H9 (cell line): ENCODE data around the gene SLC6A19. TPM values are rescaled to one million over a fixed set of nuclear protein-coding genes. Genes with fewer than 3 reads are reported as not detected.

Experiments used
- DNase-seq: peaks from one replicate; pipeline ENCODE4 v3.0.0-alpha.2; 2017
- H2AFZ ChIP-seq: one replicate; pipeline ENCODE4 v1.6.1; 2013; ENCODE audit warnings: mild to moderate bottlenecking, low read length, control low read depth, moderate library complexity
- H2AK5ac ChIP-seq: 2 replicates; pipeline ENCODE4 v1.6.1; 2013; ENCODE audit warnings: low read length, control low read depth, mixed read lengths; ENCODE audit not compliant: insufficient read length
- H2BK120ac ChIP-seq: one replicate; pipeline ENCODE4 v1.6.1; 2013; ENCODE audit warnings: low read depth, mild to moderate bottlenecking, low read length, control low read depth, inconsistent platforms; ENCODE audit not compliant: poor library complexity, severe bottlenecking
- H2BK12ac ChIP-seq: 2 replicates; pipeline ENCODE4 v1.6.1; 2013; ENCODE audit warnings: low read length, control low read depth, mixed read lengths, low read depth; ENCODE audit not compliant: insufficient read length
- H2BK15ac ChIP-seq: 2 replicates; pipeline ENCODE4 v1.6.1; 2013; ENCODE audit warnings: low read depth, low read length, control low read depth
- H2BK20ac ChIP-seq: one replicate; pipeline ENCODE4 v1.6.1; 2013; ENCODE audit warnings: low read depth, mild to moderate bottlenecking, low read length, control low read depth, inconsistent platforms; ENCODE audit not compliant: poor library complexity, severe bottlenecking
- H2BK5ac ChIP-seq: 2 replicates; pipeline ENCODE4 v1.6.1; 2013; ENCODE audit warnings: low read length, control low read depth, mixed read lengths; ENCODE audit not compliant: insufficient read length
- H3K14ac ChIP-seq: 2 replicates; pipeline ENCODE4 v1.6.1; 2013; ENCODE audit warnings: low read length, control low read depth; ENCODE audit not compliant: insufficient read depth
- H3K18ac ChIP-seq: 2 replicates; pipeline ENCODE4 v1.6.1; 2013; ENCODE audit warnings: low read depth, mild to moderate bottlenecking, mixed read lengths, low read length, control low read depth; ENCODE audit not compliant: insufficient read length
- H3K23ac ChIP-seq: 2 replicates; pipeline ENCODE4 v1.6.1; 2013; ENCODE audit warnings: low read length, control low read depth, mixed read lengths, low read depth; ENCODE audit not compliant: insufficient read length
- H3K23me2 ChIP-seq: 2 replicates; pipeline ENCODE4 v1.6.1; 2013; ENCODE audit warnings: low read depth, mild to moderate bottlenecking, mixed read lengths, low read length, control low read depth; ENCODE audit not compliant: insufficient read length, poor library complexity, severe bottlenecking
- H3K27ac ChIP-seq: 2 replicates; pipeline ENCODE4 v1.5.1; 2013; ENCODE audit warnings: low read length, control low read depth, mixed read lengths, low read depth; ENCODE audit not compliant: insufficient read length
- H3K27me3 ChIP-seq: 2 replicates; pipeline ENCODE4 v1.6.1; 2013; ENCODE audit warnings: low read length, control low read depth, inconsistent platforms; ENCODE audit not compliant: insufficient read depth
- H3K4ac ChIP-seq: 2 replicates; pipeline ENCODE4 v1.6.1; 2013; ENCODE audit warnings: low read depth, mild to moderate bottlenecking, control low read depth, inconsistent platforms, low read length, moderate library complexity
- H3K4me1 ChIP-seq: 2 replicates; pipeline ENCODE4 v1.6.1; 2013; ENCODE audit warnings: low read length, control low read depth, inconsistent platforms; ENCODE audit not compliant: insufficient read depth
- H3K4me2 ChIP-seq: 2 replicates; pipeline ENCODE4 v1.6.1; 2013; ENCODE audit warnings: low read length, control low read depth, mixed read lengths; ENCODE audit not compliant: insufficient read length, insufficient read depth
- H3K56ac ChIP-seq: 2 replicates; pipeline ENCODE4 v1.6.1; 2013; ENCODE audit warnings: low read depth, mild to moderate bottlenecking, mixed read lengths, low read length, control low read depth; ENCODE audit not compliant: insufficient read length
- H3K79me1 ChIP-seq: 2 replicates; pipeline ENCODE4 v1.6.1; 2013; ENCODE audit warnings: low read depth, mild to moderate bottlenecking, moderate library complexity, low read length, control low read depth, inconsistent platforms; ENCODE audit not compliant: insufficient read depth, poor library complexity, severe bottlenecking
- H3K79me2 ChIP-seq: 2 replicates; pipeline ENCODE4 v1.6.1; 2013; ENCODE audit warnings: low read length, control low read depth, inconsistent platforms; ENCODE audit not compliant: insufficient read depth
- H3K9ac ChIP-seq: 2 replicates; pipeline ENCODE4 v1.6.1; 2013; ENCODE audit warnings: low read length, control low read depth, mixed read lengths; ENCODE audit not compliant: insufficient read length; ENCODE audit errors: extremely low read depth
- H3K9me3 ChIP-seq: one replicate; pipeline ENCODE4 v1.6.1; 2013; ENCODE audit warnings: low read depth, low read length, inconsistent platforms; ENCODE audit not compliant: control insufficient read depth
- H3T11ph ChIP-seq: one replicate; pipeline ENCODE4 v1.6.1; 2013; ENCODE audit warnings: mild to moderate bottlenecking, low read length, control low read depth, inconsistent platforms
- H4K20me1 ChIP-seq: one replicate; pipeline ENCODE4 v1.6.1; 2013; ENCODE audit not compliant: control insufficient read depth, insufficient read length, insufficient read depth
- H4K5ac ChIP-seq: 2 replicates; pipeline ENCODE4 v1.6.1; 2013; ENCODE audit warnings: low read depth, mild to moderate bottlenecking, mixed read lengths, low read length, control low read depth; ENCODE audit not compliant: insufficient read length
- H4K8ac ChIP-seq: replicated peaks from 2 replicates; pipeline ENCODE4 v1.6.1; 2013; ENCODE audit warnings: low read length, control low read depth, mixed read lengths, low read depth; ENCODE audit not compliant: insufficient read length
- H4K91ac ChIP-seq: 2 replicates; pipeline ENCODE4 v1.6.1; 2013; ENCODE audit warnings: low read depth, mild to moderate bottlenecking, moderate library complexity, mixed read lengths, low read length, control low read depth; ENCODE audit not compliant: insufficient read length
- H3K27ac Mint-ChIP-seq, 3 experiments: 2 replicates in 2 of 3; 3 replicates in 1 of 3; pipeline ENCODE4 v1.8.0; 2020 to 2021; ENCODE audit warnings: mixed read lengths in 3 of 3, mild to moderate bottlenecking in 1 of 3, moderate library complexity in 1 of 3
- H3K27me3 Mint-ChIP-seq: 2 replicates; pipeline ENCODE4 v1.8.0; 2021; ENCODE audit warnings: low read depth, mild to moderate bottlenecking, moderate library complexity, mixed read lengths
- H3K36me3 Mint-ChIP-seq, 3 experiments: 2 replicates in 2 of 3; 3 replicates in 1 of 3; pipeline ENCODE4 v1.8.0; 2020 to 2021; ENCODE audit warnings: low read depth in 3 of 3, mixed read lengths in 3 of 3; ENCODE audit not compliant: insufficient read depth in 1 of 3
- H3K4me1 Mint-ChIP-seq, 2 experiments: 2 replicates each; pipeline ENCODE4 v1.8.0; 2020; ENCODE audit warnings: mixed read lengths in 2 of 2
- H3K4me3 Mint-ChIP-seq, 2 experiments: 2 replicates in 1 of 2; 3 replicates in 1 of 2; pipeline ENCODE4 v1.8.0; 2020 to 2021; ENCODE audit warnings: mild to moderate bottlenecking in 2 of 2, mixed read lengths in 2 of 2, moderate library complexity in 1 of 2
- H3K9me3 Mint-ChIP-seq, 2 experiments: 2 replicates in 1 of 2; 3 replicates in 1 of 2; pipeline ENCODE4 v1.8.0; 2020; ENCODE audit warnings: mild to moderate bottlenecking in 2 of 2, mixed read lengths in 2 of 2, moderate library complexity in 1 of 2
- CTCF ChIP-seq: fragments of 200-600 bp; sonication (generic); conservative IDR thresholded peaks from 3 replicates; pipeline ENCODE4 v1.8.0; 2021; ENCODE audit warnings: antibody characterized with exemption, mild to moderate bottlenecking
- WGBS: extraction: QIAGEN DNeasy Blood & Tissue Kit; methylation state at CpG from one replicate; pipeline ENCODE4 v1.1.7; 2013; ENCODE audit warnings: missing lambda C conversion rate, low lambda C conversion rate, mixed read lengths; ENCODE audit not compliant: insufficient read length; ENCODE audit errors: extremely low coverage; 5-methylcytosine and 5-hydroxymethylcytosine counted together
- total RNA-seq: library from RNA; stranded (reverse); gene quantifications from 2 replicates; pipeline ENCODE4 v1.2.1, GENCODE V29; 2021

Gene SLC6A19
- total RNA-seq, 1 experiment from 2014 or later, result not detected

GRCh38 chr5:1202026-1202797 is 817 bp downstream of the SLC6A19 start:
- H4K8ac ChIP-seq, result no peak overlapping the region
- no peak overlapping the region for H3K27ac Mint-ChIP-seq
- H2BK20ac ChIP-seq, result no peak overlapping the region
- no peak overlapping the region for H3K18ac ChIP-seq
- H3K4me1 Mint-ChIP-seq, result peaks cover 9 to 16% of the 10 kb centered on the region in 2 experiments
- H2BK12ac ChIP-seq, result no peak overlapping the region
- H3K79me1 ChIP-seq, result no peaks in the 10 kb centered on the region
- no peak overlapping the region for H3K9ac ChIP-seq
- H3K14ac ChIP-seq, result no peak overlapping the region
- H3K23ac ChIP-seq, result no peak overlapping the region
- H2AFZ ChIP-seq, result no peak overlapping the region
- no peaks in the 10 kb centered on the region for H3K9me3 ChIP-seq
- H3K27ac ChIP-seq, result no peak overlapping the region
- no peak overlapping the region for H2BK5ac ChIP-seq
- no peaks in the 10 kb centered on the region for H3K36me3 Mint-ChIP-seq
- H3T11ph ChIP-seq, result no peak overlapping the region
- no peak for TF ChIP-seq CTCF
- no peaks in the 10 kb centered on the region for H3K4me1 ChIP-seq
- no peak overlapping the region for H2BK15ac ChIP-seq
- peaks cover 6% of the 10 kb centered on the region for H3K27me3 Mint-ChIP-seq
- no peaks in the 10 kb centered on the region for H4K20me1 ChIP-seq
- H4K5ac ChIP-seq, result no peak overlapping the region
- no peak overlapping the region for H3K4me3 Mint-ChIP-seq
- H3K9me3 Mint-ChIP-seq, result no peaks in the 10 kb centered on the region
- H3K79me2 ChIP-seq, result no peaks in the 10 kb centered on the region
- no peak overlapping the region for H3K4me2 ChIP-seq
- no CpG with 5 or more reads among the region's 26 CpGs for WGBS
- H3K56ac ChIP-seq, result no peak overlapping the region
- H4K91ac ChIP-seq, result no peak overlapping the region
- no peak for DNase-seq
- H2AK5ac ChIP-seq, result no peak overlapping the region
- H3K4ac ChIP-seq, result no peak overlapping the region
- no peak overlapping the region for H2BK120ac ChIP-seq
- no peaks in the 10 kb centered on the region for H3K27me3 ChIP-seq
- no peaks in the 10 kb centered on the region for H3K23me2 ChIP-seq
